Measurements from ENCODE around the gene OR52K1.

GRCh38 chr11:4493480-4493818 is 11.0 kb downstream of the OR52K1 start:
- TF ChIP-seq CTCF (IDR thresholded peaks at IDR 0.05; ENCODE audit: insufficient read depth, low read depth, low read length) (peak; percentile 13), EZH2 (IDR thresholded peaks at IDR 0.05; ENCODE audit: insufficient read depth, low read length) (no peak)

All from astrocyte (in vitro differentiated cells and primary cell).